Endodermal cell (in vitro differentiated cells): ENCODE results near the gene SIX4. TPM values are rescaled to one million over a fixed set of nuclear protein-coding genes. Genes with fewer than 3 reads are reported as not detected.

Source experiments
- DNase-seq: peaks from one replicate; pipeline ENCODE4 v3.0.0-alpha.2; 2017
- H3K27ac ChIP-seq: 2 replicates; pipeline ENCODE4 v1.5.1; 2013; ENCODE audit warnings: mild to moderate bottlenecking, low read depth, low read length, moderate library complexity
- H3K27me3 ChIP-seq: 2 replicates; pipeline ENCODE4 v1.6.1; 2013; ENCODE audit warnings: mild to moderate bottlenecking, low read length, moderate library complexity; ENCODE audit not compliant: insufficient read depth, control insufficient read depth, poor library complexity, severe bottlenecking
- H3K36me3 ChIP-seq: 2 replicates; pipeline ENCODE4 v1.7.0; 2013; ENCODE audit warnings: mild to moderate bottlenecking, low read length, moderate library complexity; ENCODE audit not compliant: control insufficient read depth, insufficient read depth
- H3K4me1 ChIP-seq: one replicate; pipeline ENCODE4 v1.7.0; 2013; ENCODE audit warnings: low read length; ENCODE audit not compliant: control insufficient read depth, insufficient read depth
- H3K4me3 ChIP-seq: 2 replicates; pipeline ENCODE4 v1.5.1; 2013; ENCODE audit warnings: mild to moderate bottlenecking, low read length, moderate library complexity
- H3K9ac ChIP-seq: 2 replicates; pipeline ENCODE4 v1.6.1; 2013; ENCODE audit warnings: mild to moderate bottlenecking, low read length, moderate library complexity; ENCODE audit not compliant: poor library complexity, severe bottlenecking; ENCODE audit errors: extremely low read depth
- H3K9me3 ChIP-seq: 2 replicates; pipeline ENCODE4 v1.6.1; 2013; ENCODE audit warnings: mild to moderate bottlenecking, low read length, moderate library complexity; ENCODE audit not compliant: control insufficient read depth
- H3K27ac Mint-ChIP-seq: 2 replicates; pipeline ENCODE4 v1.8.0; 2020; ENCODE audit warnings: mixed read lengths
- H3K27me3 Mint-ChIP-seq: 2 replicates; pipeline ENCODE4 v1.8.0; 2021; ENCODE audit warnings: mild to moderate bottlenecking, mixed read lengths; ENCODE audit not compliant: insufficient read depth
- H3K36me3 Mint-ChIP-seq: 2 replicates; pipeline ENCODE4 v1.8.0; 2020; ENCODE audit warnings: low read depth, mixed read lengths
- H3K4me1 Mint-ChIP-seq: 2 replicates; pipeline ENCODE4 v1.8.0; 2020; ENCODE audit warnings: mixed read lengths
- H3K4me3 Mint-ChIP-seq: 2 replicates; pipeline ENCODE4 v1.8.0; 2020; ENCODE audit warnings: mild to moderate bottlenecking, moderate library complexity, mixed read lengths
- H3K9me3 Mint-ChIP-seq: 2 replicates; pipeline ENCODE4 v1.8.0; 2020; ENCODE audit warnings: mild to moderate bottlenecking, mixed read lengths
- CTCF ChIP-seq: fragments of 200-600 bp; sonication (generic); conservative IDR thresholded peaks from 2 replicates; pipeline ENCODE4 v1.5.0; 2021; ENCODE audit warnings: antibody characterized with exemption, mild to moderate bottlenecking
- WGBS, 2 experiments: methylation state at CpG; one replicate each; pipeline versions ENCODE4 v1.1.5 to v1.1.7; 2013; ENCODE audit warnings: missing lambda C conversion rate in 2 of 2, mixed read lengths in 1 of 2; ENCODE audit not compliant: insufficient coverage in 1 of 2, insufficient read length in 1 of 2; 5-methylcytosine and 5-hydroxymethylcytosine counted together
- total RNA-seq, 2 donors: library from RNA; stranded (reverse); fragmentation: NEBNext Ultra II Directional in 1 of 2; extraction: Animal tissue kit (Norgen Biotek cat#: 25700) in 1 of 2; gene quantifications; 2 replicates in 1 of 2; 3 replicates in 1 of 2; pipeline ENCODE4 v1.2.1, GENCODE V29; 2021

The SIX4 gene
- total RNA-seq, 2 donors from 2014 or later, result 5.6 to 9.8 TPM

- TF ChIP-seq CTCF, result no peak
- Mint-ChIP-seq H3K9me3 (peaks cover 2% of the 10 kb centered on the region), H3K4me3 (no peak overlapping the region), H3K27ac (no peak overlapping the region), H3K4me1 (no peaks in the 10 kb centered on the region), H3K36me3 (no peaks in the 10 kb centered on the region), H3K27me3 (no peaks in the 10 kb centered on the region)
- Histone ChIP-seq H3K27ac (no peak overlapping the region), H3K4me3 (no peak overlapping the region), H3K9ac (no peak overlapping the region), H3K27me3 (no peaks in the 10 kb centered on the region), H3K4me1 (no peaks in the 10 kb centered on the region), H3K9me3 (no peaks in the 10 kb centered on the region), H3K36me3 (no peaks in the 10 kb centered on the region)
- WGBS, 2 experiments, result 90% methylated on average over 3 of the region's 3 CpGs; no CpG with 5 or more reads in 1 of the 2 experiments
- no peak for DNase-seq
Observed at GRCh38 chr14:60670989-60671388, 53.2 kb downstream of the SIX4 start.

GRCh38 chr14:60668431-60669112 lies 55.6 kb downstream of the SIX4 start:
- Histone ChIP-seq H3K27me3 (no peaks in the 10 kb centered on the region), H3K36me3 (no peaks in the 10 kb centered on the region), H3K4me1 (no peaks in the 10 kb centered on the region), H3K9me3 (no peaks in the 10 kb centered on the region), H3K27ac (no peak overlapping the region), H3K9ac (no peak overlapping the region), H3K4me3 (no peak overlapping the region)
- Mint-ChIP-seq H3K4me1 (no peaks in the 10 kb centered on the region), H3K9me3 (peaks cover 2% of the 10 kb centered on the region), H3K4me3 (no peak overlapping the region), H3K27ac (no peak overlapping the region), H3K27me3 (peaks cover 14% of the 10 kb centered on the region), H3K36me3 (no peaks in the 10 kb centered on the region)
- TF ChIP-seq CTCF, result no peak
- DNase-seq, result no peak
- 100% methylated on average over 2 of the region's 5 CpGs; no CpG with 5 or more reads in 1 of the 2 experiments for WGBS, 2 experiments

- H3K4me3 ChIP-seq, result no peak overlapping the region
- no peak overlapping the region for H3K9ac ChIP-seq
- no peak overlapping the region for H3K4me3 Mint-ChIP-seq
- no peak overlapping the region for H3K27ac Mint-ChIP-seq
- no peak for TF ChIP-seq CTCF
- no peaks in the 10 kb centered on the region for H3K36me3 ChIP-seq
- peaks cover 2% of the 10 kb centered on the region for H3K9me3 Mint-ChIP-seq
- no peak for DNase-seq
- H3K4me1 Mint-ChIP-seq, result no peaks in the 10 kb centered on the region
- H3K27me3 ChIP-seq, result peaks cover 29% of the 10 kb centered on the region
- H3K27me3 Mint-ChIP-seq, result peaks cover 46% of the 10 kb centered on the region
- H3K4me1 ChIP-seq, result no peaks in the 10 kb centered on the region
- H3K36me3 Mint-ChIP-seq, result no peaks in the 10 kb centered on the region
- H3K27ac ChIP-seq, result no peak overlapping the region
- WGBS, 2 experiments, result 89 to 94% methylated on average over 3 of the region's 3 CpGs
- H3K9me3 ChIP-seq, result no peaks in the 10 kb centered on the region
Observed at GRCh38 chr14:60665177-60665550, 59.0 kb downstream of the SIX4 start.
